HCT116 (cell line): ENCODE measurements around the gene KBTBD3. TPM values are rescaled to one million over a fixed set of nuclear protein-coding genes. Genes with fewer than 3 reads are reported as not detected.

ENCODE experiments used
- ATAC-seq: fragments of 200-7000 bp; cut with Tn5 transposase; 2 replicates; pipeline ENCODE4 v1.9.1; 2020; ENCODE audit warnings: mild to moderate bottlenecking, moderate library complexity
- BruUV-seq: library from RNA; stranded (reverse); fragments of 400-500 nt; replicated peaks from 2 replicates; lab custom pipeline; 2021; lab: Mats Ljungman, UMichigan
- CTCF ChIA-PET: fragments of 300-600 bp; sonication (Branson Sonifier 250); formaldehyde crosslinking; loops from one replicate; lab custom pipeline; 2021; ENCODE audit warnings: antibody characterized with exemption; lab: Charles Lee
- POLR2A ChIA-PET: fragments of 300-600, 350-600 bp; sonication (Branson Sonifier 250); formaldehyde crosslinking; loops from one replicate; lab custom pipeline; 2021; ENCODE audit warnings: antibody characterized with exemption; lab: Charles Lee
- RAD21 ChIA-PET, 2 experiments: fragments of 300-600 bp; sonication (Branson Sonifier 250); formaldehyde crosslinking; loops; one replicate each; lab custom pipeline; 2023; ENCODE audit warnings: low total read pairs in 2 of 2; ENCODE audit not compliant: uncharacterized antibody in 2 of 2, unreplicated experiment in 2 of 2, low non-redundant PET in 1 of 2; lab: Charles Lee
- DNase-seq: peaks from one replicate; pipeline ENCODE4 v3.0.0-alpha.2; 2010; ENCODE audit warnings: low read depth, low spot score
- H2AFZ ChIP-seq: fragments of 200-600 bp; shearing (Covaris generic), sonication (generic); 2 replicates; pipeline ENCODE4 v1.6.1; 2017; ENCODE audit warnings: low read depth, mixed run types, mixed read lengths, antibody characterized with exemption, low read length; ENCODE audit not compliant: poor library complexity, severe bottlenecking
- H3K27ac ChIP-seq: 2 replicates; pipeline ENCODE4 v1.5.1; 2012; ENCODE audit warnings: low read depth, low read length
- H3K27me3 ChIP-seq: fragments of 200-600 bp; sonication (generic); 2 replicates; pipeline ENCODE4 v1.6.1; 2016; ENCODE audit warnings: mixed run types, low read length, mixed read lengths; ENCODE audit not compliant: insufficient read depth
- H3K36me3 ChIP-seq, 2 experiments: fragments of 200-500 bp in 1 of 2; fragments of 200-600 bp in 1 of 2; sonication (Bioruptor generic) in 1 of 2; sonication (generic) in 1 of 2; 2 replicates each; pipeline versions ENCODE4 v1.5.1 to v1.6.1; 2014 to 2016; ENCODE audit warnings: low read length in 2 of 2, inconsistent platforms in 1 of 2, mixed read lengths in 1 of 2, mixed run types in 1 of 2; ENCODE audit not compliant: insufficient read depth in 2 of 2, control insufficient read depth in 1 of 2
- H3K4me1 ChIP-seq, 2 experiments: fragments of 200-600 bp in 1 of 2; sonication (generic) in 1 of 2; 2 replicates each; pipeline versions ENCODE4 v1.5.1 to v1.6.1; 2012 to 2017; ENCODE audit warnings: low read length in 2 of 2, inconsistent platforms in 1 of 2, mild to moderate bottlenecking in 1 of 2, mixed read lengths in 1 of 2, mixed run types in 1 of 2, moderate library complexity in 1 of 2; ENCODE audit not compliant: insufficient read depth in 2 of 2, control insufficient read depth in 1 of 2
- H3K4me2 ChIP-seq: fragments of 200-600 bp; sonication (generic); 2 replicates; pipeline ENCODE4 v1.6.1; 2017; ENCODE audit warnings: mixed run types, low read length, mixed read lengths
- H3K4me3 ChIP-seq, 2 experiments: fragments of 200-600 bp in 1 of 2; sonication (generic) in 1 of 2; replicated peaks in 1 of 2; 2 replicates each; pipeline ENCODE4 v1.5.1; 2011 to 2016; ENCODE audit warnings: low read length in 2 of 2, control low read depth in 1 of 2, low read depth in 1 of 2, mild to moderate bottlenecking in 1 of 2, mixed read lengths in 1 of 2, mixed run types in 1 of 2
- H3K79me2 ChIP-seq: fragments of 200-600 bp; sonication (generic); 2 replicates; pipeline ENCODE4 v1.6.1; 2017; ENCODE audit warnings: mild to moderate bottlenecking, mixed run types, low read length, moderate library complexity, mixed read lengths; ENCODE audit not compliant: insufficient read depth
- H3K9ac ChIP-seq: fragments of 200-600 bp; sonication (generic); 2 replicates; pipeline ENCODE4 v1.6.1; 2016; ENCODE audit warnings: low read length, mixed read lengths
- H3K9me2 ChIP-seq: fragments of 200-600 bp; sonication (generic), shearing (Covaris generic); 2 replicates; pipeline ENCODE4 v1.6.1; 2017; ENCODE audit warnings: mixed run types, mild to moderate bottlenecking, moderate library complexity; ENCODE audit not compliant: insufficient read depth
- H3K9me3 ChIP-seq, 2 experiments: fragments of 200-500 bp in 1 of 2; fragments of 200-600 bp in 1 of 2; sonication (Bioruptor generic) in 1 of 2; sonication (generic) in 1 of 2; 2 replicates each; pipeline ENCODE4 v1.6.1; 2014 to 2017; ENCODE audit warnings: low read length in 2 of 2, mixed read lengths in 2 of 2, inconsistent platforms in 1 of 2, low read depth in 1 of 2, mild to moderate bottlenecking in 1 of 2, mixed run types in 1 of 2, moderate library complexity in 1 of 2; ENCODE audit not compliant: control insufficient read depth in 1 of 2, insufficient read depth in 1 of 2
- H4K20me1 ChIP-seq: fragments of 200-600 bp; sonication (generic), shearing (Covaris generic); 2 replicates; pipeline ENCODE4 v1.6.1; 2017; ENCODE audit warnings: mixed run types, mild to moderate bottlenecking, moderate library complexity; ENCODE audit not compliant: insufficient read depth
- CBX3 ChIP-seq: IDR thresholded peaks from 2 replicates; pipeline ENCODE4 v1.6.1; 2012; ENCODE audit warnings: low read depth
- CEBPB ChIP-seq: IDR thresholded peaks from 2 replicates; pipeline ENCODE4 v1.6.1; 2012; ENCODE audit warnings: low read depth
- EGR1 ChIP-seq: IDR thresholded peaks from 2 replicates; pipeline ENCODE4 v1.6.1; 2012; ENCODE audit warnings: low read depth
- EZH2 ChIP-seq: fragments of 200-600 bp; sonication (generic); IDR thresholded peaks from 2 replicates; pipeline ENCODE4 v1.6.1; 2017; ENCODE audit warnings: antibody characterized with exemption, mixed run types
- JUND ChIP-seq: IDR thresholded peaks from 2 replicates; pipeline ENCODE4 v1.6.1; 2012
- POLR2A ChIP-seq: IDR thresholded peaks from 2 replicates; pipeline ENCODE4 v1.7.0; 2011; ENCODE audit warnings: borderline replicate concordance; ENCODE audit not compliant: insufficient read depth, insufficient read length; ENCODE audit errors: extremely low read depth
- POLR2AphosphoS5 ChIP-seq: IDR thresholded peaks from 2 replicates; pipeline ENCODE4 v1.6.1; 2011; ENCODE audit warnings: mild to moderate bottlenecking, low read depth, low read length, moderate library complexity
- RAD21 ChIP-seq: IDR thresholded peaks from 2 replicates; pipeline ENCODE4 v1.6.1; 2012; ENCODE audit warnings: low read depth, mild to moderate bottlenecking
- SRF ChIP-seq: IDR thresholded peaks from 2 replicates; pipeline ENCODE4 v1.6.1; 2012; ENCODE audit warnings: low read depth
- YY1 ChIP-seq: IDR thresholded peaks from 2 replicates; pipeline ENCODE4 v1.6.1; 2011; ENCODE audit warnings: low read length, low read depth, moderate library complexity, mild to moderate bottlenecking; ENCODE audit not compliant: insufficient replicate concordance; ENCODE audit errors: extremely low read depth
- ZNF274 ChIP-seq: fragments of 200-500 bp; sonication (Bioruptor generic); IDR thresholded peaks from 2 replicates; pipeline ENCODE4 v1.6.1; 2014; ENCODE audit warnings: mild to moderate bottlenecking, low read depth, low read length, inconsistent platforms
- intact Hi-C: fragments of 100-400 bp; cut with micrococcal nuclease; formaldehyde crosslinking; loops from 2 replicates; pipeline ENCODE4 v1.10.0; 2022
- total RNA-seq: library from RNA; stranded (reverse); gene quantifications from one replicate; pipeline ENCODE4 v1.2.1, GENCODE V29; 2021; ENCODE audit not compliant: unreplicated experiment
- TF ChIP-seq, protein P1 (sequence below): IDR thresholded peaks from 2 replicates; pipeline ENCODE4 v1.6.1; 2011; ENCODE audit warnings: mild to moderate bottlenecking, low read length, moderate library complexity; ENCODE audit not compliant: insufficient replicate concordance; ENCODE audit errors: extremely low read depth
- TF ChIP-seq, protein P2 (sequence below): IDR thresholded peaks from 2 replicates; pipeline ENCODE4 v1.6.1; 2012
- TF ChIP-seq, protein P3 (sequence below), 3 experiments: fragments of 200-600 bp in 1 of 3; sonication (generic) in 1 of 3; IDR thresholded peaks in 2 of 3; conservative IDR thresholded peaks in 1 of 3; 2 replicates each; pipeline ENCODE4 v1.5.1; 2012 to 2017; ENCODE audit warnings: low read depth in 2 of 3, low read length in 2 of 3, antibody characterized with exemption in 1 of 3, borderline replicate concordance in 1 of 3, control low read depth in 1 of 3, mild to moderate bottlenecking in 1 of 3, mixed read lengths in 1 of 3, mixed run types in 1 of 3, moderate library complexity in 1 of 3; ENCODE audit not compliant: insufficient read depth in 1 of 3

The KBTBD3 gene
- total RNA-seq, 1 experiment from 2014 or later, result 10.4 TPM

DNA sequence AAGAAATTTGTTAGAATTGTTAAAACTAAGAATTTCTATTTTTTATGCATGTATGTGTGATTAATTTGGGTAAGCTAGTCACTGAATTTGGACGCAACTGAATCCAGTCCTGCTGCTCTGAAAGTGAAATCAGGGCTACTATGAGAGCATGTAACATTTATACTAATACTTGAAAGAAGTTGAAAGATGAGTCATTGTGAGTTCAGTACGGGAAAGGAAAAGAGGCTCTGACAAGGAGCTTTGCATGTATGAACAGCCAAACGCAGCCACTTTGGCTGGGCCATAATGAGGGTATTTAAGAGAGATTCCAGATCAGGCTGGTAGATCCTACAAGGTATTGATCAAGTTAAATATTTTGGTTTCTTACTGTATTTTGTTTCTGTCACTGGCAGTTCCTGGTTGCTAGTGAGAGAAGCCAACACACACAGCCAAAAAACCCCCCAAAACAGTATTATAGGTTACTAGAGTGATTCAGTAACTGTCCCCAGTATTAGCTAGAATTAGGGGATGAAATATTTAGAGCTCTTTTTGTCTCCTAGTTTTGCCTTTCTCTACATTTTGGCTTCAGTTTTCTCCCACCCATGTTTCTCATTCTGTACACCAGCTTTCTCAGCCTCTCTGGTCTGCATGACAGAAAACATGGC, 14.5 kb upstream of the KBTBD3 start (continued):
- TF ChIP-seq, protein P1, sequence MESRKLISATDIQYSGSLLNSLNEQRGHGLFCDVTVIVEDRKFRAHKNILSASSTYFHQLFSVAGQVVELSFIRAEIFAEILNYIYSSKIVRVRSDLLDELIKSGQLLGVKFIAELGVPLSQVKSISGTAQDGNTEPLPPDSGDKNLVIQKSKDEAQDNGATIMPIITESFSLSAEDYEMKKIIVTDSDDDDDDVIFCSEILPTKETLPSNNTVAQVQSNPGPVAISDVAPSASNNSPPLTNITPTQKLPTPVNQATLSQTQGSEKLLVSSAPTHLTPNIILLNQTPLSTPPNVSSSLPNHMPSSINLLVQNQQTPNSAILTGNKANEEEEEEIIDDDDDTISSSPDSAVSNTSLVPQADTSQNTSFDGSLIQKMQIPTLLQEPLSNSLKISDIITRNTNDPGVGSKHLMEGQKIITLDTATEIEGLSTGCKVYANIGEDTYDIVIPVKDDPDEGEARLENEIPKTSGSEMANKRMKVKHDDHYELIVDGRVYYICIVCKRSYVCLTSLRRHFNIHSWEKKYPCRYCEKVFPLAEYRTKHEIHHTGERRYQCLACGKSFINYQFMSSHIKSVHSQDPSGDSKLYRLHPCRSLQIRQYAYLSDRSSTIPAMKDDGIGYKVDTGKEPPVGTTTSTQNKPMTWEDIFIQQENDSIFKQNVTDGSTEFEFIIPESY, result no peak
- no peak for TF ChIP-seq SRF
- TF ChIP-seq EZH2, result no peak
- TF ChIP-seq, all 23 proteins: peak for 0

DNA sequence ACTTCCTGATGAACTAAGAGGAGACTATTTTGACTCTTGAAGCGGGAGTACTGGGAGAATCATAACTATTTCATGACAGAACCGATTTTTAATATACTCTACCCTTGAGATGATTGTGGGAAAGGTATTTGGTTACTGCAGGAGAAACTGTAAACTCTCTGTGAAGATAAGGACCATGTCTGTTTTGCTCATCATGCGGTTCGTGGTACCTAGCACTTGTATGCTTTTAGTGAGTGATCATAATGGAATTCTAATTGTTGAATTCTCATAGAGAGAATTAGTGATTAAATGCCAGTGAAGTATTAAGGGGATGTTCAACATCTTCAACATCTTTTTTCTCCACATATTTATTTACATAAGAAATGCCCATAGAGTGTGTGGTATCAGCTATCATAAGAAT, 11.7 kb upstream of the KBTBD3 start:
- Histone ChIP-seq H2AFZ (no peak overlapping the region), H3K9me3 (no peaks in the 10 kb centered on the region), H3K79me2 (peaks cover 99% of the 10 kb centered on the region), H3K9me2 (no peaks in the 10 kb centered on the region), H3K36me3 (peaks cover 11 to 15% of the 10 kb centered on the region in 2 experiments), H3K27ac (no peak overlapping the region), H3K4me2 (no peak overlapping the region), H3K27me3 (no peaks in the 10 kb centered on the region), H4K20me1 (peaks cover 24% of the 10 kb centered on the region), H3K4me1 (no peaks in the 10 kb centered on the region), H3K4me3 (no peak overlapping the region), H3K9ac (no peak overlapping the region)
- BruUV-seq, result no TSS peak
- POLR2A ChIA-PET, result no interaction called here
- intact Hi-C loops, result loop anchor here (1.0 to 2.0 kb wide), 2 partner anchors 496 to 948 kb away; no protein-coding TSS in a partner anchor
- TF ChIP-seq YY1 (no peak), EZH2 (no peak), JUND (no peak), POLR2AphosphoS5 (no peak), CBX3 (no peak), ZNF274 (no peak), RAD21 (no peak), CEBPB (no peak), EGR1 (no peak), POLR2A (no peak)
- TF ChIP-seq, protein P2, sequence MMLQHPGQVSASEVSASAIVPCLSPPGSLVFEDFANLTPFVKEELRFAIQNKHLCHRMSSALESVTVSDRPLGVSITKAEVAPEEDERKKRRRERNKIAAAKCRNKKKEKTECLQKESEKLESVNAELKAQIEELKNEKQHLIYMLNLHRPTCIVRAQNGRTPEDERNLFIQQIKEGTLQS, result no peak
- TF ChIP-seq, protein P3, sequence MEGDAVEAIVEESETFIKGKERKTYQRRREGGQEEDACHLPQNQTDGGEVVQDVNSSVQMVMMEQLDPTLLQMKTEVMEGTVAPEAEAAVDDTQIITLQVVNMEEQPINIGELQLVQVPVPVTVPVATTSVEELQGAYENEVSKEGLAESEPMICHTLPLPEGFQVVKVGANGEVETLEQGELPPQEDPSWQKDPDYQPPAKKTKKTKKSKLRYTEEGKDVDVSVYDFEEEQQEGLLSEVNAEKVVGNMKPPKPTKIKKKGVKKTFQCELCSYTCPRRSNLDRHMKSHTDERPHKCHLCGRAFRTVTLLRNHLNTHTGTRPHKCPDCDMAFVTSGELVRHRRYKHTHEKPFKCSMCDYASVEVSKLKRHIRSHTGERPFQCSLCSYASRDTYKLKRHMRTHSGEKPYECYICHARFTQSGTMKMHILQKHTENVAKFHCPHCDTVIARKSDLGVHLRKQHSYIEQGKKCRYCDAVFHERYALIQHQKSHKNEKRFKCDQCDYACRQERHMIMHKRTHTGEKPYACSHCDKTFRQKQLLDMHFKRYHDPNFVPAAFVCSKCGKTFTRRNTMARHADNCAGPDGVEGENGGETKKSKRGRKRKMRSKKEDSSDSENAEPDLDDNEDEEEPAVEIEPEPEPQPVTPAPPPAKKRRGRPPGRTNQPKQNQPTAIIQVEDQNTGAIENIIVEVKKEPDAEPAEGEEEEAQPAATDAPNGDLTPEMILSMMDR (IDR thresholded peaks at IDR 0.05 in 2 of 3, conservative IDR thresholded peaks at IDR 0.05 in 1 of 3; ENCODE audit: borderline replicate concordance in 1 of 3, insufficient read depth in 1 of 3, low read depth in 2 of 3, low read length in 2 of 3), result no peak
- DNase-seq (no peak), ATAC-seq (no peak)
- RAD21 ChIA-PET, result no interaction called here
- CTCF ChIA-PET, result no interaction called here
